ENCODE data around the gene ARHGAP32. TPM values are rescaled to one million over a fixed set of nuclear protein-coding genes. Genes with fewer than 3 reads are reported as not detected.

ARHGAP32 gene
- total RNA-seq, 1 experiment from 2014 or later = 27.8 TPM

DNA sequence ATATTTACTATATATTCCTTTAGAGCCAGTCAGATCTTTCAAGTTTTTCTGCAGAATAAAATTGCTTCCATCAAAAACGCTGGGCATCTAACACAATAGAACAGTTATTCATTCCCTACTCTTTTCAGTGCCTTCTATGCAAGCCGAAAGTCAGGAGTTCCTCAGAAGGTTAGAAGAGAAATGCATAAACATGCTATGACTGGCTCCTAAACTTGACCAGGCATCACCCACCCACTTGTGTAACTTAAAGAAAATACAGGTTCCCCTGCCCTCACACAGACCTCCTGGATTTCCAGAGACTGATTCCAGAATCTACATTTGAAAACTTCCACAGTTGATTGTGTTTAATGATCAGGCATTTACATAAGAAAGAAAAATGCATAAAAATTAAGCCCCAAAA is 19.3 kb upstream of the ARHGAP32 start:
- Histone ChIP-seq H3K4me1 (ENCODE audit: control insufficient read depth in 1 of 2, insufficient read depth in 2 of 2, low read length in 2 of 2) (no peaks in the 10 kb centered on the region), H3K36me3 (ENCODE audit: control insufficient read depth in 1 of 2, insufficient read depth in 2 of 2, low read length in 2 of 2) (no peaks in the 10 kb centered on the region), H3K27ac (ENCODE audit: low read depth, low read length) (no peak overlapping the region), H3K4me3 (replicated peaks in 1 of 2; ENCODE audit: low read depth in 1 of 2, low read length in 2 of 2) (no peak overlapping the region), H3K9me2 (ENCODE audit: insufficient read depth) (no peaks in the 10 kb centered on the region), H3K27me3 (ENCODE audit: insufficient read depth, low read length) (no peaks in the 10 kb centered on the region), H3K9me3 (ENCODE audit: control insufficient read depth in 1 of 2, insufficient read depth in 1 of 2, low read depth in 1 of 2, low read length in 2 of 2) (no peaks in the 10 kb centered on the region), H2AFZ (ENCODE audit: low read depth, low read length, poor library complexity, severe bottlenecking) (no peak overlapping the region), H3K4me2 (ENCODE audit: low read length) (no peak overlapping the region), H3K9ac (ENCODE audit: low read length) (no peak overlapping the region), H4K20me1 (ENCODE audit: insufficient read depth) (no peaks in the 10 kb centered on the region), H3K79me2 (ENCODE audit: insufficient read depth, low read length) (peaks cover 29% of the 10 kb centered on the region)
- intact Hi-C loops (cut with micrococcal nuclease) = no loop called here
- ATAC-seq = no peak
- RAD21 ChIA-PET (ENCODE audit: low non-redundant PET in 1 of 2, low total read pairs in 2 of 2, uncharacterized antibody in 2 of 2, unreplicated experiment in 2 of 2) = no interaction called here
- no peak for TF ChIP-seq CBX3 (IDR thresholded peaks at IDR 0.05; ENCODE audit: low read depth)
- no peak for TF ChIP-seq TCF7L2 (IDR thresholded peaks at IDR 0.05; ENCODE audit: borderline replicate concordance, extremely low read depth, insufficient read depth, insufficient read length)
- no peak for TF ChIP-seq RAD21 (IDR thresholded peaks at IDR 0.05; ENCODE audit: low read depth)
- TF ChIP-seq, protein P1, sequence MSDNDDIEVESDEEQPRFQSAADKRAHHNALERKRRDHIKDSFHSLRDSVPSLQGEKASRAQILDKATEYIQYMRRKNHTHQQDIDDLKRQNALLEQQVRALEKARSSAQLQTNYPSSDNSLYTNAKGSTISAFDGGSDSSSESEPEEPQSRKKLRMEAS (IDR thresholded peaks at IDR 0.05) = no peak
- TF ChIP-seq SIN3A (IDR thresholded peaks at IDR 0.05; ENCODE audit: low read depth) = no peak
- TF ChIP-seq, protein P2, sequence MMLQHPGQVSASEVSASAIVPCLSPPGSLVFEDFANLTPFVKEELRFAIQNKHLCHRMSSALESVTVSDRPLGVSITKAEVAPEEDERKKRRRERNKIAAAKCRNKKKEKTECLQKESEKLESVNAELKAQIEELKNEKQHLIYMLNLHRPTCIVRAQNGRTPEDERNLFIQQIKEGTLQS (IDR thresholded peaks at IDR 0.05) = no peak
- TF ChIP-seq ZFX (IDR thresholded peaks at IDR 0.05) = no peak
- no peak for TF ChIP-seq SP1 (IDR thresholded peaks at IDR 0.05; ENCODE audit: low read depth)
- TF ChIP-seq SRF (IDR thresholded peaks at IDR 0.05; ENCODE audit: low read depth) = no peak
- TF ChIP-seq ZNF274 (IDR thresholded peaks at IDR 0.05; ENCODE audit: low read depth, low read length) = no peak
- no peak for TF ChIP-seq JUND (IDR thresholded peaks at IDR 0.05)
- TF ChIP-seq YY1 (IDR thresholded peaks at IDR 0.05; ENCODE audit: extremely low read depth, insufficient replicate concordance, low read depth, low read length) = no peak
- TF ChIP-seq EZH2phosphoT487 (IDR thresholded peaks at IDR 0.05; ENCODE audit: borderline replicate concordance) = no peak
- TF ChIP-seq, protein P3, sequence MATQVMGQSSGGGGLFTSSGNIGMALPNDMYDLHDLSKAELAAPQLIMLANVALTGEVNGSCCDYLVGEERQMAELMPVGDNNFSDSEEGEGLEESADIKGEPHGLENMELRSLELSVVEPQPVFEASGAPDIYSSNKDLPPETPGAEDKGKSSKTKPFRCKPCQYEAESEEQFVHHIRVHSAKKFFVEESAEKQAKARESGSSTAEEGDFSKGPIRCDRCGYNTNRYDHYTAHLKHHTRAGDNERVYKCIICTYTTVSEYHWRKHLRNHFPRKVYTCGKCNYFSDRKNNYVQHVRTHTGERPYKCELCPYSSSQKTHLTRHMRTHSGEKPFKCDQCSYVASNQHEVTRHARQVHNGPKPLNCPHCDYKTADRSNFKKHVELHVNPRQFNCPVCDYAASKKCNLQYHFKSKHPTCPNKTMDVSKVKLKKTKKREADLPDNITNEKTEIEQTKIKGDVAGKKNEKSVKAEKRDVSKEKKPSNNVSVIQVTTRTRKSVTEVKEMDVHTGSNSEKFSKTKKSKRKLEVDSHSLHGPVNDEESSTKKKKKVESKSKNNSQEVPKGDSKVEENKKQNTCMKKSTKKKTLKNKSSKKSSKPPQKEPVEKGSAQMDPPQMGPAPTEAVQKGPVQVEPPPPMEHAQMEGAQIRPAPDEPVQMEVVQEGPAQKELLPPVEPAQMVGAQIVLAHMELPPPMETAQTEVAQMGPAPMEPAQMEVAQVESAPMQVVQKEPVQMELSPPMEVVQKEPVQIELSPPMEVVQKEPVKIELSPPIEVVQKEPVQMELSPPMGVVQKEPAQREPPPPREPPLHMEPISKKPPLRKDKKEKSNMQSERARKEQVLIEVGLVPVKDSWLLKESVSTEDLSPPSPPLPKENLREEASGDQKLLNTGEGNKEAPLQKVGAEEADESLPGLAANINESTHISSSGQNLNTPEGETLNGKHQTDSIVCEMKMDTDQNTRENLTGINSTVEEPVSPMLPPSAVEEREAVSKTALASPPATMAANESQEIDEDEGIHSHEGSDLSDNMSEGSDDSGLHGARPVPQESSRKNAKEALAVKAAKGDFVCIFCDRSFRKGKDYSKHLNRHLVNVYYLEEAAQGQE (IDR thresholded peaks at IDR 0.05; ENCODE audit: low read depth) = no peak
- TF ChIP-seq POLR2A (IDR thresholded peaks at IDR 0.05; ENCODE audit: borderline replicate concordance, extremely low read depth, insufficient read depth, insufficient read length) = no peak
- TF ChIP-seq, protein P4, sequence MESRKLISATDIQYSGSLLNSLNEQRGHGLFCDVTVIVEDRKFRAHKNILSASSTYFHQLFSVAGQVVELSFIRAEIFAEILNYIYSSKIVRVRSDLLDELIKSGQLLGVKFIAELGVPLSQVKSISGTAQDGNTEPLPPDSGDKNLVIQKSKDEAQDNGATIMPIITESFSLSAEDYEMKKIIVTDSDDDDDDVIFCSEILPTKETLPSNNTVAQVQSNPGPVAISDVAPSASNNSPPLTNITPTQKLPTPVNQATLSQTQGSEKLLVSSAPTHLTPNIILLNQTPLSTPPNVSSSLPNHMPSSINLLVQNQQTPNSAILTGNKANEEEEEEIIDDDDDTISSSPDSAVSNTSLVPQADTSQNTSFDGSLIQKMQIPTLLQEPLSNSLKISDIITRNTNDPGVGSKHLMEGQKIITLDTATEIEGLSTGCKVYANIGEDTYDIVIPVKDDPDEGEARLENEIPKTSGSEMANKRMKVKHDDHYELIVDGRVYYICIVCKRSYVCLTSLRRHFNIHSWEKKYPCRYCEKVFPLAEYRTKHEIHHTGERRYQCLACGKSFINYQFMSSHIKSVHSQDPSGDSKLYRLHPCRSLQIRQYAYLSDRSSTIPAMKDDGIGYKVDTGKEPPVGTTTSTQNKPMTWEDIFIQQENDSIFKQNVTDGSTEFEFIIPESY (IDR thresholded peaks at IDR 0.05; ENCODE audit: extremely low read depth, insufficient replicate concordance, low read length) = no peak
- no peak for TF ChIP-seq EGR1 (IDR thresholded peaks at IDR 0.05; ENCODE audit: low read depth)
- TF ChIP-seq ELF1 (IDR thresholded peaks at IDR 0.05; ENCODE audit: borderline replicate concordance, low read depth) = no peak
- CTCF ChIA-PET = no interaction called here
- POLR2A ChIA-PET = no interaction called here
- no TSS peak for BruUV-seq (replicated peaks)
- no peak for DNase-seq (ENCODE audit: low read depth, low spot score)
